RWPE2 (cell line): ENCODE results near the gene FOXL2NB.

Experiments used
- ATAC-seq: fragments of 200-7000 bp; cut with Tn5 transposase; 3 replicates; pipeline ENCODE4 v1.9.1; 2021; ENCODE audit warnings: low read depth
- DNase-seq: peaks from one replicate; pipeline ENCODE4 v3.0.0-alpha.2; 2020; ENCODE audit warnings: low spot score
- H3K27ac ChIP-seq: fragments of 450-650 bp; 2 replicates; pipeline ENCODE4 v1.5.1; 2017; ENCODE audit warnings: mild to moderate bottlenecking; ENCODE audit not compliant: poor library complexity, severe bottlenecking
- H3K27me3 ChIP-seq: fragments of 250-450 bp; sonication (Bioruptor Pico); 2 replicates; pipeline ENCODE4 v1.5.1; 2021; ENCODE audit warnings: mild to moderate bottlenecking, moderate library complexity; ENCODE audit not compliant: insufficient read depth, poor library complexity, severe bottlenecking
- H3K36me3 ChIP-seq: fragments of 250-450 bp; sonication (Bioruptor Pico); 2 replicates; pipeline ENCODE4 v1.5.1; 2020; ENCODE audit warnings: low read depth, mild to moderate bottlenecking, moderate library complexity
- H3K4me1 ChIP-seq: fragments of 250-450 bp; sonication (Bioruptor Pico); 2 replicates; pipeline ENCODE4 v1.5.1; 2021; ENCODE audit warnings: mild to moderate bottlenecking, moderate library complexity; ENCODE audit not compliant: insufficient read depth, poor library complexity, severe bottlenecking
- H3K4me3 ChIP-seq: fragments of 250-450 bp; sonication (Bioruptor Pico); 2 replicates; pipeline ENCODE4 v1.5.1; 2021; ENCODE audit warnings: mild to moderate bottlenecking, moderate library complexity; ENCODE audit not compliant: severe bottlenecking
- H3K9me3 ChIP-seq: fragments of 250-450 bp; sonication (Bioruptor Pico); 2 replicates; pipeline ENCODE4 v1.5.1; 2021; ENCODE audit warnings: mild to moderate bottlenecking, moderate library complexity; ENCODE audit not compliant: severe bottlenecking
- TF ChIP-seq, protein P1 (sequence below): fragments of 450-650 bp; IDR thresholded peaks from one replicate; pipeline ENCODE4 v1.5.1; 2017; ENCODE audit warnings: mild to moderate bottlenecking, moderate library complexity; ENCODE audit not compliant: poor library complexity, severe bottlenecking

Gene FOXL2NB

GRCh38 chr3:138987181-138987580, 40.2 kb downstream of the FOXL2NB start:
- Histone ChIP-seq H3K36me3 (no peaks in the 10 kb centered on the region), H3K4me3 (no peak overlapping the region), H3K4me1 (no peaks in the 10 kb centered on the region), H3K27me3 (no peaks in the 10 kb centered on the region), H3K27ac (no peak overlapping the region), H3K9me3 (no peaks in the 10 kb centered on the region)
- DNase-seq, result no peak
- no peak for ATAC-seq
- TF ChIP-seq, protein P1, sequence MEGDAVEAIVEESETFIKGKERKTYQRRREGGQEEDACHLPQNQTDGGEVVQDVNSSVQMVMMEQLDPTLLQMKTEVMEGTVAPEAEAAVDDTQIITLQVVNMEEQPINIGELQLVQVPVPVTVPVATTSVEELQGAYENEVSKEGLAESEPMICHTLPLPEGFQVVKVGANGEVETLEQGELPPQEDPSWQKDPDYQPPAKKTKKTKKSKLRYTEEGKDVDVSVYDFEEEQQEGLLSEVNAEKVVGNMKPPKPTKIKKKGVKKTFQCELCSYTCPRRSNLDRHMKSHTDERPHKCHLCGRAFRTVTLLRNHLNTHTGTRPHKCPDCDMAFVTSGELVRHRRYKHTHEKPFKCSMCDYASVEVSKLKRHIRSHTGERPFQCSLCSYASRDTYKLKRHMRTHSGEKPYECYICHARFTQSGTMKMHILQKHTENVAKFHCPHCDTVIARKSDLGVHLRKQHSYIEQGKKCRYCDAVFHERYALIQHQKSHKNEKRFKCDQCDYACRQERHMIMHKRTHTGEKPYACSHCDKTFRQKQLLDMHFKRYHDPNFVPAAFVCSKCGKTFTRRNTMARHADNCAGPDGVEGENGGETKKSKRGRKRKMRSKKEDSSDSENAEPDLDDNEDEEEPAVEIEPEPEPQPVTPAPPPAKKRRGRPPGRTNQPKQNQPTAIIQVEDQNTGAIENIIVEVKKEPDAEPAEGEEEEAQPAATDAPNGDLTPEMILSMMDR, result no peak

- H3K4me3 ChIP-seq, result no peak overlapping the region
- TF ChIP-seq, protein P1, result no peak
- H3K4me1 ChIP-seq, result no peaks in the 10 kb centered on the region
- no peak for DNase-seq
- ATAC-seq, result no peak
- H3K9me3 ChIP-seq, result no peaks in the 10 kb centered on the region
- no peaks in the 10 kb centered on the region for H3K36me3 ChIP-seq
- H3K27me3 ChIP-seq, result peaks cover 10% of the 10 kb centered on the region
- no peak overlapping the region for H3K27ac ChIP-seq
Measured at GRCh38 chr3:138995706-138996105, 48.7 kb downstream of the FOXL2NB start.
